Gastrocnemius medialis (tissue), 4 donors: ENCODE data around the gene VMAC.

Experiments
- POLR2A ChIP-seq, 2 donors: fragments of 450-650 bp; IDR thresholded peaks; one replicate each; pipeline ENCODE4 v1.6.1; 2017; ENCODE audit warnings: antibody characterized with exemption in 2 of 2, mild to moderate bottlenecking in 2 of 2, moderate library complexity in 2 of 2
- TF ChIP-seq, protein P1 (sequence below), 5 experiments: fragments of 450-650 bp in 3 of 5; fragments of 200-600 bp in 2 of 5; sonication (generic) in 2 of 5; IDR thresholded peaks in 4 of 5; conservative IDR thresholded peaks in 1 of 5; 1 replicate in 4 of 5; 2 replicates in 1 of 5; pipeline ENCODE4 v1.5.1; 2016 to 2019; ENCODE audit warnings: antibody characterized with exemption in 5 of 5, mild to moderate bottlenecking in 3 of 5, moderate library complexity in 3 of 5

DNA sequence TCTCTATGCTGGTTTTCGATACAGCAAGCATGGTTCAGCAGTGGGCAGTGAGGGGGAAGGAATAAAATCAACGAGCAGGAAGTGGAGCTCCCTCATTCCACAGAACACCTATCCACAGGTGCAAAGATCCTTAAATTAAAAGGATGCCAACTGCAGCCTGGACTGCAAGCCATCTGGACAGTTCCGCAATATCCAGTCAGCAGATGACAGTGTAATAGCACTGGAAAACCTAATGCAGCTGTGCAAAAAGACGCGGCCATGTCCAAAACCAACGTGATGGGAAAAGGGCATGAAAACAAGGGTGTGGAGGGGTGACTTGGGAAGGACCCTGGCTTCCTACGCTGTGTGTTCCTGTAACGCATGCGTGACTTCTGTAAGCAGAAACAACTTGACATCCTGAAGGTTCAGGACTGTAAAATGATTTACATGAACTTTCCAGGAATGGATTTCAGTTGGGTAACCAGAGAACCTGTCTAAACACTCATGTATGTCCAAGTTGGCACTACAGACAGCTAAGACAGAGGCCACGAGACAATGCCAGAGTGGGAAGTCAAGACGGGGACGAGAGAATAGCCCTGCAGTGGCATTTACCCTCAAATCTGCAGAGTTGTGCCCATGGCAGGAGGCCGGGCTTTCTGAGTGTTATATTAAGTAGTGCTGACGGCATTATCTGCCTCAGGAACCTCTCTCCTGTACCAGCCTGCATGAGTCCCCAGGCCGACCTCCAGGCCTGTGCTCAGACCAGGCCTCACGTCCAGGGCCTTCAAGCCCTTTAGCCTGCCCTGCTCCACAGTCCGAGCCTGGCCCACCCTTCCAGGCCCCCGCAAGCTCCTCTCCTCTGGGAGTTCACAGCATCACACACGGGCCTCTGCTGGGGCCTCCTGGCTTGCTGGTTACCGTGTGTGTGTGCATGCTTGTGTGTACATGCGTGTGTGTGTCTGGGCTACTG, 35.9 kb downstream of the VMAC start:
- TF ChIP-seq, protein P1, sequence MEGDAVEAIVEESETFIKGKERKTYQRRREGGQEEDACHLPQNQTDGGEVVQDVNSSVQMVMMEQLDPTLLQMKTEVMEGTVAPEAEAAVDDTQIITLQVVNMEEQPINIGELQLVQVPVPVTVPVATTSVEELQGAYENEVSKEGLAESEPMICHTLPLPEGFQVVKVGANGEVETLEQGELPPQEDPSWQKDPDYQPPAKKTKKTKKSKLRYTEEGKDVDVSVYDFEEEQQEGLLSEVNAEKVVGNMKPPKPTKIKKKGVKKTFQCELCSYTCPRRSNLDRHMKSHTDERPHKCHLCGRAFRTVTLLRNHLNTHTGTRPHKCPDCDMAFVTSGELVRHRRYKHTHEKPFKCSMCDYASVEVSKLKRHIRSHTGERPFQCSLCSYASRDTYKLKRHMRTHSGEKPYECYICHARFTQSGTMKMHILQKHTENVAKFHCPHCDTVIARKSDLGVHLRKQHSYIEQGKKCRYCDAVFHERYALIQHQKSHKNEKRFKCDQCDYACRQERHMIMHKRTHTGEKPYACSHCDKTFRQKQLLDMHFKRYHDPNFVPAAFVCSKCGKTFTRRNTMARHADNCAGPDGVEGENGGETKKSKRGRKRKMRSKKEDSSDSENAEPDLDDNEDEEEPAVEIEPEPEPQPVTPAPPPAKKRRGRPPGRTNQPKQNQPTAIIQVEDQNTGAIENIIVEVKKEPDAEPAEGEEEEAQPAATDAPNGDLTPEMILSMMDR (IDR thresholded peaks at IDR 0.05 in 4 of 5, conservative IDR thresholded peaks at IDR 0.05 in 1 of 5): no peak
- no peak for TF ChIP-seq POLR2A (IDR thresholded peaks at IDR 0.05)
